Measurements from ENCODE around the gene WDR49.

The WDR49 gene

GRCh38 chr3:167559924-167560323 is 93.8 kb downstream of the WDR49 start:
- H3K4me3 ChIP-seq (ENCODE audit: low read depth, low read length) = no peak overlapping the region
- no peak for TF ChIP-seq CTCF (IDR thresholded peaks at IDR 0.05; ENCODE audit: low read depth, low read length)

GRCh38 chr3:167554898-167555297 is 98.8 kb downstream of the WDR49 start:
- no peak for TF ChIP-seq CTCF (IDR thresholded peaks at IDR 0.05; ENCODE audit: low read depth, low read length)
- H3K4me3 ChIP-seq (ENCODE audit: low read depth, low read length) = no peak overlapping the region

- no peak overlapping the region for H3K4me3 ChIP-seq (ENCODE audit: low read depth, low read length)
- TF ChIP-seq CTCF (IDR thresholded peaks at IDR 0.05; ENCODE audit: low read depth, low read length) = no peak
These were observed 115.7 kb downstream of the WDR49 start for GRCh38 chr3:167538081-167538480.

- H3K4me3 ChIP-seq (ENCODE audit: low read depth, low read length) = no peak overlapping the region
- no peak for TF ChIP-seq CTCF (IDR thresholded peaks at IDR 0.05; ENCODE audit: low read depth, low read length)
These were observed 132.8 kb downstream of the WDR49 start for GRCh38 chr3:167521006-167521355.

- no peak for TF ChIP-seq CTCF (IDR thresholded peaks at IDR 0.05; ENCODE audit: low read depth, low read length)
- H3K4me3 ChIP-seq (ENCODE audit: low read depth, low read length) = no peak overlapping the region
These were observed 133.3 kb downstream of the WDR49 start for GRCh38 chr3:167520266-167521005.

- no peak for TF ChIP-seq CTCF (IDR thresholded peaks at IDR 0.05; ENCODE audit: low read depth, low read length)
- no peak overlapping the region for H3K4me3 ChIP-seq (ENCODE audit: low read depth, low read length)
These were observed 145.8 kb downstream of the WDR49 start for GRCh38 chr3:167507954-167508353.

- H3K4me3 ChIP-seq (ENCODE audit: low read depth, low read length) = no peak overlapping the region
- TF ChIP-seq CTCF (IDR thresholded peaks at IDR 0.05; ENCODE audit: low read depth, low read length) = no peak
These were observed 151.3 kb downstream of the WDR49 start for GRCh38 chr3:167502401-167502800.

Data from WI38 (cell line).